CD4-positive, alpha-beta T cell treated with Interleukin-6 for 4 hours (primary cell): Measurements from ENCODE around the gene B3GLCT.

Experiments used
- DNase-seq: peaks from one replicate; pipeline ENCODE4 v3.0.0-alpha.2; 2020; ENCODE audit warnings: mixed read lengths

The B3GLCT gene

DNA sequence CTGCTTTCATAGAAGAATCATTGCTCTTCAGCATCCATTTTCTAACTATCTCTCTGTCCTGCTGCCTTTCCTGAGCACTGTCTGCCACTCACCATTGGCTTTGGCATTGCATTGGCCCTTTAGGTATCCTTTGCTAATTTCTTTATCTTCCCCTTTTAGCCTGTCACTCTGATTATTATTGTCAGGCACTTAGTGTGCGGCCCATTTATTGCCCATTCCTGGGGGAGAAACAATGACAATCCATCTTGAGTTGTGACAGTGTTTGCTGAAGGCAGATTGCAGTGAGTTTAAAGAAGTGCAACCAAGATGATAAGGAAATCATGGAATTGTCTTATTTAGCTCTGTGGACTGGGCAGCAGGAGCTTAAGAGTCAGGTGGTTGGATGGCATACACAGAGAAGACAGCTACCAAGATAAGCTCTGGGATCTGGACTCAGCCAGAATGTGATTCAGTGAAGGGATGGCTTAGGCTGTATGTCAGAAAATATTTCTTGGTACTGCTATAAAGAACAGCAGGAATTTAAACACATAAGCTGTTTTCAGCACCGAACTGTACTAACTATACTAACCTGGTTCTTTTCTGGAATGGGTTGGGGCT is 25.3 kb downstream of the B3GLCT start:
- DNase-seq: no peak

DNA sequence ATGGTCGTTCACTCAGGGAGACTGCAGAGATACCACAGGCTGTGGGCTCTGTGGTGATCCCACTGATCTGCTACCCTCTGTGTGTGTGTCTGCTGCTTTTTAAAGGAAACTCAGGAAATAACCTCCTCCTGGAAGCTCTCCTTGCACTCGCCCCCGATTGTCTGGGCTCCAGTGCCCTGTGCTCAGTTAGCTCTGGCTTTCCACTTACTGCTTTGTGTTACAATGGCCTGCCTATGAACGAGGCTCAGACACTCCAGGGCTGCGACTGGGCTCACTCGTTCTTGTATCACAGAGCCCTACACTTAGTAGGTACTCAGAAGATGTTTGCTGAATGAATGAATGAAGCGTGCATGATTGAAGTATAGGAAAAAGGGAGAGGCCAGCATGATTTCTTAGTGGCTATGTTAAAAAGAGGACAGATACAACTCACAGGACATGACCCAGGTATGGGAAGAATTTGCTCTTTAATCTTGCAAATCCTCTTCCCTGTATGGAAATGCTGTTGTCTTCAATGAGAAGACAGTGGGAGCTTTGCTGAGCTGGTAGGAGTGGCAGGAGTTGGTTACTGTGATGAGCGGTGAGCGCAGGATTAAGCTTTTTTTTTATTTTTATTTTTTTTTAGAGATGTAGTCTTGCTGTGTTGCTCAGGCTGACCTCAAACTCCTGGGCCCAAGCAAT is 26.4 kb downstream of the B3GLCT start:
- DNase-seq: no peak

DNA sequence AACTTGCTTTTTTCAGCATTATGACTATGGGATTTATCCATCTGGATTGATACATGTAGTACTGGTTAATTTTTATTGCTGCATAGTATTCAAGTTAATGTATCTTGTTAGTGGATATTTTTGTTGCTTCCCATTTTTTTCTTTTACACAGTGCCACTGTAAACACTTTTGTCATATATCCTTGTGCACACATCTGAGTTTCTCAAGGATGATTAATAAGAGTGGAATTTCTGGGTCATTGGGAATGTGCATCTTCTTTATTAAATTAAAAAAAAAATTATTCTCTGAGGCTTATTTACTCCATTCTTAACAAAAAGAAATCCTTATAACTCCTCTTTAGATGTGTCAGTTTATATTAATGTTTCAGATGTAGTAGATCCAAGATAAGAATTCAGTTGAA is 27.3 kb downstream of the B3GLCT start:
- DNase-seq: no peak

DNA sequence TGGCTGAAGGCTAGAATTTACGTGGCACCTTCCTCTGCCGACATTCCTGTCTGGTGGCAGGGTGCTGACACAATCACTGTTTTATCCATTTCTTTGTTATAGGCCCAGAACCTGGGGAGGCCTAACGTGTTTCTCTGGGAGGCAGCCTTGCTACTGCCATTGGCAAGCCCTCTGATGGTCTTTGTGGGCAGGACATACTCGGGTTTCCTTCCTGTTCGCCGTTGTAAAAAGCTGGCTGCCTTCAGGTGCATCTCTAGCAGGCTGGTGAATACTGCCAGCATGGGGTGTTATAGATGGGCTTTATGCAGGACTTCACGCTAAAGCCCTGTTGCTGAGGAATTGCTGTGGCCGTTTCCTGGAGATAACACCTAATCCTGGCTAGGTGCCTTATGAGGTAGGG is 28.1 kb downstream of the B3GLCT start:
- no peak for DNase-seq

DNA sequence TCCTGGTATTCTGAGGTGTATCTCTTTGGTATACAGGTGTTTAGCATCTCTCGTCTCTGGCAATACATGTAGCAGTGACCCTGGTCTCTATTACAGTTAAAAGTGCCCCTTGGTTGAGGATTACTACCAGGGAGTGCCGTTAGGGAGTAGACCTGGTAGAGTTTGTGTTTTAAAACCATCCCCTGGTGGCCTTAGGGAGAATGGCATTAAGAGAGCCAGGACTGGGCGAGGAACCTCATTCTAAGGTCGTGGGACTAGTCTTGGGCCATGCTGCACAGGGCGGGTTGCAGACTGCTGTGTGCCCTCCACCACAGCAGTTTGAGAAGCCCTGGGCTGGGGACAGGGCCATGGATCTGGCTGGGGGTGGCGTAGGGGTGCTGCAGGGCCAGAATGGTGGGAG is 35.0 kb downstream of the B3GLCT start:
- DNase-seq: no peak

DNA sequence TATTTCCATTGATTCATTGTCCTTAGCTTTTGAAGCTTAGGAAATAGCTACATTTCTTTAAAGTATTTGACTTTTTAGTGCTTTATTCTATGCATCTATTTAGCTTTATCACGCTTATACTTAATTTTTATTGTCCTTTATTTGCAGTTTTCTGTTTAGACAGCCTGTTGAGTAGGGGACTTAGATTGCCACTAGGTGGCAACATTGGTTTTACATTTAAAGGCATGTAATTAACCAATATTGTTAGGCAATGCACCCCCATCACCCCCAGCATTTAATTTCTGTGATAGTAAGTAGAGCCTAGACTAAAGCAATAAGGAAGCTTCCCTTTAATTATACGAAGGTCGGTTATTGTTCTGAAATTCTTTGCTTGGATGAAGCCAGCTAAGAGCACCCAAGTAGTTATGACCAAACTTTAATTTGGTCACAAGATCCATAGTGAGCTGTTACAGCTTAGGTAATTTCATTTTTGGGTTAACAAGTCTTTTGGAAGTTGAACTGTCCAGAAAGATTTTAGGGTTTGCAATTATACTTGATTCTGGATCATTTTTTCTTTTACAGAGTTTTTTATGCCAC is 36.5 kb downstream of the B3GLCT start:
- no peak for DNase-seq

DNA sequence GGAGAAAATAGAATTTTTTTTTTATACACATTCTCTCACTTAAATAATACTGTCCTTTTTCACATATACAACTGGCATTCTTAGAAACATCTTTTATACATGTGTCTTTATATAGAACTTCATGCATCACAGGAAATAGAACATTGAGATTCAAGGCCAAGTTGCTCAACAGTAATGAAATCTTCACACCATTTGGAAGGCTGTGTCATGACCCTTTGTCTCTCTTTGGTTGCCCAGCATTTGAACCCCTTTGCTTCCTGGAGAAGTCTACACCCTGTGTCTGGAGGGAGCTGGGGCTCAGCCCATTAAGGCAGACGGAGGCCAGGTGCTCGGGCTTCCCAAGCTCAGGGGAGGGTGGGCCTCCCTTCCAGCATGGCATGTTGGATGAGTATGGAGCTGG is 41.1 kb downstream of the B3GLCT start:
- no peak for DNase-seq

DNA sequence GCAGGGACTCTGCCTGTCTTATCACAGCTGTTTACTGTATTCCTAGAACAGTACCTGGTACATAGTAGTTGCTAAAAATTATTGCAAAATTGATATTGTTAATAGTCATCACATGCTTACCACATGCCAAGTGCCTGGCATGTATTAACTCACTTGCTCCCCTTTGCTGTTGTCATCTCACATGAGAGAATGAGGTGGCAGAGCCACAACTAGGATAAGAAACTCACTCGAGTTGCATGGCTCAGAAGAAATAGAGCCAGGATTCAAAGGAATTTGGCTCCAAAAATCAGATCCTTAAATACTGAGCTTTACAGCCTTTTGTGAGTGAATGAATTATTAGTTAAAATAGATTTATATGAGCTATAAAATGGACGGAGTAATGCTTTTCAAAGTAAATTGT is 42.6 kb downstream of the B3GLCT start:
- DNase-seq: no peak

DNA sequence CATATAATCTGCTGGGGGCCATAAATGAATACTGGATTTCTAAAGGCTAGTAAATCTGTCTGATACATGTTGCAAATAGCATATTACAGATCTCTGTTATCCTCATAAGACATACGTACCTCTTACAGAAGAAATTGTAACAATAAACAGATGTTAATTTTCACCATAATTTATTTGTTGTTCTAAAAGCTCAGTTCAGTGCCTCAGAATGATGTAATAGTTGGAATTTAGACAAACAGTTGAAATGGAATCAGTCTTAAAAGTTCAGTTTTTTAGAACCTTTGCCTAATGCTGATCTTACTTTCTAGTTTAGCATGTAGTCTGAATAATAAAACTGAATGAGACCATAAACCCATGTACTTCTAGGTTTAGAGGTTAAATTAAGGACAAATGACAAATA is 43.1 kb downstream of the B3GLCT start:
- DNase-seq: no peak

DNA sequence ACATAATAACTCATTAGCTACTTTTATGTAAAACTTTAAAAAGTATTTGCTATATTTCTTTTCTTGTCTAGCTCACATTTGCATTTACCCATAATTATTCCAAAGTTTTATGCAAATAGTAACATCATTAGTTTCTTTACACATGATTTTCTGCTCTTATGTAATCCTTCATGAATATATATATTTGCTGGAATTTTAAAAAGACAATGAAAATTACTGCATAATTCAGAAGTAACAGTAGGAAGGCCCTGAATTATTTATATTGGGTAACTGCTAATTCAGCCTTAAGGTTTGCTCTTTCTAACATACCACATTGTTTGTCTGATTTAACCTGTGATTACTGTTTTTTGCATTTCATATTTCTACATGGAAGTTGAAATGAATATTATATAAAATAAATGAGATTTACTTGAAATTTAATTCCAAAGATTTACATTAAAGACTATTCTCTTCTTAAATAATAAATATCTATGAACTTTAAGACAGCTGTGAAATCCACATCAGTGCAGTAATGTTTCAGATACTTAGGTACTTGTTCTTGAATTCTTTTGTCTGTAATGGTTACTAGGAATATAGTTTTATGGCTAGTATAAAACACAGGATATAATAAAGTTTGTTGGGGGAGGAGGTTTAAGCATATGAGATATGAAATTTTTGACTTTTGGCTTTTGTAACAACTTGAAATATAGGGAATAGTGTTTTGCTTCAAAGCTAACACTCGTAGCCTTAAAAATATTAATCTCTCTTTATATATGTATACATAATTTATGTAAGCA is 46.0 kb downstream of the B3GLCT start:
- DNase-seq: no peak

DNA sequence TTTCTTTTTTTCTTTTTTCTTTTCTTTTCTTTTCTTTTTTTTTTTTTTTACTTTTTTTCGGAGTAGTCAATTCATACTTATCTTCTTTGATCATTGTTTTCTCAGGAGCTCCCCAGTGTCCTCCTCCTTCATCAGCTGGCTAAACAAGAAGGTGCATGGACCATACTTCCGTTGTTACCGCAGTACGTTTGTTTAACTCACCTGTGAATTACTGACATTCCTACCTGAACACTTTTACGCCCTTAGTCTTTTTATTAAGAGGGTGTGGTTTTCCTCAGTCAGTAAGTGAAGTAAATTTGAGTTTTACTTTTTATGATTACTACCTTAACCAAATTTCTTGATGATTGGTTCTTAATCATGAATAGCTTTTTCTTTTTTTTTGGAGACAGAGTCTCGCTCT is 47.1 kb downstream of the B3GLCT start:
- DNase-seq: no peak

DNA sequence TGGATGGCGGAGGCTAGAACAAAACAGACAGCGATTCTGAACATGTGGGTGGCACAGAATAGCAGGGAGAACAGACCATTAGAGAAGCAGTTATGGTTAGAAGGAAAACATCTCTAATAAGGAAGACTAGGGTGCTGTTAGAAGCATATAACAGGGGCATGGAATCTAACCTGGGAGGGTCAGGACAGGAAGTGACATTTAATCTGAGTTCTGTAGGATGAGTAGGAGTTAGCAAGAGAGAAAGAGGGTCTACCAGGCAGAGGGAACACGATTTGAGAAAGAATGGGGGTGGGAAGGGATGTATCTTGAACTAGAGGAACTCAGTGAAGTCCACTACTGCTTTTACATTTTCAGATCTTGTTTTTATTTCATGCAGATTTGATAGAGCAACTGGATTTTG is 48.6 kb downstream of the B3GLCT start:
- DNase-seq: no peak

DNA sequence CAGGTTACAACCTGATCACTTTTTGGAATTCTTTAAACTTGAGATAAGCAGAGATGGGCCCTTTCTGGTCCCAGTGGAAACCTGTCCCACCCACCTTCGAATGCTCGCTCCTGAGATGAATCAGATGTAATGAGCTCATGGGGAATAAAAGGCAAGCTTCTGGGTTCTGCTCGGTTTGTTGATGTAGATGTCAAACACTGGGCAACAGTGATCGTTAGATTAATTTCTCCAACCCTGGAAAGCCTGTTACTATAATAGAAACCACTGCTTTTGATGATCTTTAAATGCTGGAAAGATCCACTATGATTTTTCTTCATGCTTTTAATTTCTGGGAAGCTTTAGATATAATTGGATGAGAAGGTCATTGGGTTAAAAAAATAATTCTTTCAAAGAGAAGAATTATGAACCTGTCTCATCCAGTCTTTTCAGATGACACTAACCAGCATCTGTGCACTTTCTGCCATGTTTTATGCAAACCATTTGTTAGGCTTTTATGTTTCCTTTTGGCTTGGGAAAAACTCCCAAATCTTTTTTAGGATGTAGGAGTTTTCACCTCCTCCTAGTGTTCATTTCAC is 49.3 kb downstream of the B3GLCT start:
- DNase-seq: no peak

DNA sequence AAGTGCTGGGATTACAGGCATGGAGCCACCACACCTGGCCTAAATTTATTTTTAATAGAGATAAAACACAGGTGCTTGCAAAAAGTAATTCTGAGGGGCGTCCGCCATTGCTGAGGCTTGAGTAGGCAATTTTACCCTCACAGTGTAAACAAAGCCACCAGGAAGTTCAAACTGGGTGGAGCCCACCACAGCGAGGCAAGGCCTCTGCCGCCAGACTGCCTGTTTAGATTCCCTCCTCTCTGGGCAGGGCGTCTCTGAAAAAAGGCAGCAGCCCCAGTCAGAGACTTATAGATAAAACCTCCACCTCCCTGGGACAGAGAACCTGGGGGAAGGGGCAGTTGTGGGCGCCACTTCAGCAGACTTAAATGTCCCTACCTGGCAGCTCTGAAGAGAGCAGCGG is 50.7 kb downstream of the B3GLCT start:
- no peak for DNase-seq

DNA sequence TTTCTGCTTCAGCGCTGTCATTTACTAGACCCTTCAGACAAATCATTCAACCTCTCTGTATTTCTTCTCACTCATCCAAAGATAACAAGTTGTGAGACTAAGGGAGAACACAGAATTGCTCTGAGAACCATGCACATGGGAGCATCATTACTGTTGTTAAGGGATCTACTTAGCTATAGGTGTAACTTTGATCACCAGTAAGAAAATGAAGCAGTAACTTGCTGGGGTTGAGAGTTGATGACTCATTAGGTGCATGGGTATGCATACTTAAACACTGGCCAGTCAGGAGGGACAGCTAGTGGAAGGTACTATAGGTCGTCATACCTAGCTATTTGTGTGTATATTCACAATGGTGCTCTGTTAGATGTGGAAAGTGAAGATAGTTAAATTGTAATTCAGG is 61.5 kb downstream of the B3GLCT start:
- DNase-seq: no peak

DNA sequence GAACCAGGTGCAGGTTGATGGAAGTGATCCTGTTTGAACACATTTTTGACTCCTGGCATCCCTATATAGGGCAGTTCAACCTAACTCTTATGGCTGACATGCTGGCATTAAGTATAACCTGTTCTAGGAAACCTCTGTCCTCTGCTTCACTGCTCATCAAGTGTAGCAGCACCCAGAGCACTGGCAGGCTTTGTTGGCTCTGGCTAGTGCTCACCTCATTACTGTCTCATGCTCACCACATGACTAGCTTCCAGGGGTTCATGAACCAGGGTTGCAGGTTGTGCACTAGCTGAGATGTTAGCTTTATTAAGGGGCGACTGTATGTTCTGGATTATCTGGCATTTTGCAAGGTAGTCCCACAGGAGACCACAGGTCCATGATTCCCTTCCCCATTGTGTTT is 63.6 kb downstream of the B3GLCT start:
- no peak for DNase-seq

DNA sequence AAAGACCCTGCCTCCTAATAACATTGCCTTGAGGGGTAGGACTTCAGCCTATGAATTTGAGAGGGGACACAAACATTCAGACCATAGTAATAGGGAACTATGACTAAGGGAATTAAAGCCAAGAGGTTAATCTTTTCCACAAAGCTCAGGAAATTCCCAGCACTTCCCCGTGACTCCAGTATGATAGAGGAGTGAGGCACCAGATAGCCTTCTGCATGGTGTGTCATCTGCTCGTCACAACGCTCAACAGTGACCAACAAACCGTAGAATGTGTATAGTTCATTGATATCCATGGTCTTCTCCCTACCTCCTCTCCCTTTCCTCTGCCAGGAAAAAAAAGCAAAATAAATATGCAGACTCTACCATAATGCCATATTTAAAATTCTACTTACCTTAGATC is 64.4 kb downstream of the B3GLCT start:
- no peak for DNase-seq

DNA sequence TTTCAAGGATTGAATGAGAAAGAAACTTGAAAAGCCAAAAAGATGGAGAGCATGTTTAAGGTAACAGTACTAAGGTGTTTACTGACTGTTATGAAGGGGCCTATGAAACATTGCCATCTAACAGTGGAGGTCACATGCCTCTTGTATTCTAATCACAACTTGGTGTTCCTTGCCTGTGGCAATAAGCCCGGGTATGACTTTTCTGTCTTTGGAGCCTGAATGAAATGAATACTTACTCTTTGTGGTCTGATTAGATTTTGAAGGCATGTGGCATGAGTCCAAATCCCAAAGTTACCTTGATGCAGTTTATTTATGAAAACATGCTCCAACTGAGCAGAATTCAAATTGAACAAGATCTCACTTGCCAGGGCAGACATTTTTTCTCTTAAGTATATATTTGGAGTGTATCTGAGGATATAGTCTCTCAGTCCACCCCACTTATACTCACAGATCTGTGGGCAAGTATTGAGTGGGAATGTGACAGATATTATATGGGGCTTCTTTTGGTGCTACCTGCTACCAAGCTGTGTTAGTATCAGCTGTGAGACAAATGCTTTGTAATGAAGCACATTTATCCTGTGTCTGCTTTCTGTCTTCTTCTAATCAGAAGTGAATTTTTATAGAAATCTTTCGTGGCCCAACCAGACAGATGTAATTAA is 67.5 kb downstream of the B3GLCT start:
- DNase-seq: no peak

DNA sequence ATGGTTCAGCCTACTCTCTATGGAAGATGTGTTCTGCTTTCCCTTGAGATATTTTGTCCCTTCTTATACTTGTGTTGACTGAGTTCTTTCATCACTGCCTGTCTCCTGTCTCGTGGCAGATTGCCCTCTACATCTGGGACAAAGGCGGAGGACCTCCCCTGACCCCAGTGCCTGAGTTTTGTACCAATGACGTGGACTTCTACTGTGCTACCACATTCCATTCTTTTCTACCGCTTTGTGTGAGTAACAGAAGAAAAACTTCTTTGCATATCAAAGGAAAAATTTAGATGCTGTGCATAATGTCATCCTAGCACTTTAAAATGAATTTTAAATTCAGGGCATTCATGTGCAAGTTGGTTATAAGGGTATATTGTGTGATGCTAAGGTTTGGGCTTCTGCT is 74.6 kb downstream of the B3GLCT start:
- no peak for DNase-seq

DNA sequence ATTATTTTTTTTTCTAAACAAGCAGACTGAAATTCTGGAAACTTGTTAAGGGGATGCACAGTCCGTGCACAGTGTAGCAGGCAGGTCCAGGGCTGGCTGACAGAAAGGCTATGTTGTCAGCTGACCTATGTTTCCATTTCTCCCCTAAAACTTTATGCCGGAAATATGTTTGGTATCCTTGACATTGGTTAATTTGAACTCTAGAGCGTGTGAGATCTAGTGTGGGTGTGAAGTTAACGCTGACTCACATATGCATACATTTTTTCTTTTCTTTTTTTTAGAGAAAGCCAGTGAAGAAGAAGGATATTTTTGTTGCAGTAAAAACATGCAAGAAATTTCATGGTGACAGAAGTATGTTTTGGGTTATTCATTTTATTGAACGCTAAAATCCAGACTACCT is 76.6 kb downstream of the B3GLCT start:
- no peak for DNase-seq

DNA sequence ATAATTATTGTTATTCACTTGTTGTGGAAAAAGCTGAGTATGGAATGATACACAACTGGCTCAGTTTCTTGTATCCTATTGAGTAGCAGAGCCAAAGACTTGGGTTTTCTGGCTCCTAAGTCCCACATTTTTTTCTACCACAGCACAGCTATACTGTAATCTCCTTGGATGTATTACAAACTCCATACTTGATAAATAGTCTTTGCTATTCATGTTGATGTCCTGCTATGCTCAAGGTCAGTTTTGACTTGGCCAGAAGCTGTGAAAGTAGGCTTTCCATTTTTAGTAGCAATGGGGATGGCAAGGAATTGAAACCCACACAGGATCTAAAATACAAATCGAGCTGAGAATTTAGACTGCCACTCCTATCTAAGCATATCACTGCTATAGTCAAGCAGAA is 79.1 kb downstream of the B3GLCT start:
- no peak for DNase-seq

DNA sequence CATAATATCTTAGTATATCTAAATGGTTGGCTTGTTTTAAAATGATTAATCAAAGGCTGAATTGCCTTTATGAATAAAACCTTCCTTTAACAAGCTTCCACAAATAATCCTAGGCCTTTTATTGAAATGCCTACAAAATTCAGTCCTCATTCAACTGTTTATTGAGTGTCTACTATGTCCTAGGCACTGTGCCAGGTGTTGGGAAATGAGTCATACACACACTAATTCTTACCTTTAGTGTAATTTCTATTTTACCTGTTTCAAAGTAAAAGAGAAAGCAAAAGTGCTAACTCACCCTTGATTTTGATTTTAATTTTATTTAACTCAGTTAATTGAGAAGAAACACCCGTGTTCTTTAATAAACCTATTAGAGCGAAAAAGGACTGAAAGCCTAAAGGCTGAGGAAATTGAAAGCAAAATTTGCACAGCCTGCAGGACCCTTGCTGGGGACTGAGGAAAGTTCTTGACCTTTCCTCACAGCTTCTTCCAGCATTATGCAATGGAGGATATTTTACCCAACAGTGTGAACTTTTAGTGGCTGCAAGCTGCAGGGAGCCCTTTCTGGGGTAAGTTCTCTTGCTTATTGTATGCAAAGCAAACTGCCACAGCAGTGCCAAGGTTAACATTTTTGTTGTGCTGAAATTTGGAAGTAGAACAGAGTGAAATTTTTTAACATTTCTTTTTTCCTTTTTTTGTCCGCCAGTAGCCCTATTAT is 83.1 kb downstream of the B3GLCT start:
- DNase-seq: no peak

DNA sequence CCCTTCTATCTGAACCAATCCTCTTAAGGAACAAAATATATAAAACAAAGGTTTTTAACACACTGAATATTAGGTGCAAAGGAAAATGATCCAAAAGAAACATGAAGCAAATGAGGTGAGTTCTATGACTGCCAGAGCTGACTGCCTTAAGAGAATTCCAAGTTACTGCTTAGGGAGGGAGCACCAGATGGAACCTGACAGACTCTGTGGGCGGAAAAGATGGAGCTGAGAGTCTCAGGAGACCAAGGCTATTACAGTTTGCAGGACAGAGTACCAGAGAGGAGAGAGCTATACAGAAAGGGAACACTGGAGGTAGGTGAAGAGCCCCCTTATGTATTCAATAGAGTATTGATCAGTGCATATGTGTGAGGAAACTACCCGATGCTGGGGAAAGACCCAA is 87.2 kb downstream of the B3GLCT start:
- DNase-seq: no peak
